Measurements from ENCODE around the gene TMEM250.

DNA sequence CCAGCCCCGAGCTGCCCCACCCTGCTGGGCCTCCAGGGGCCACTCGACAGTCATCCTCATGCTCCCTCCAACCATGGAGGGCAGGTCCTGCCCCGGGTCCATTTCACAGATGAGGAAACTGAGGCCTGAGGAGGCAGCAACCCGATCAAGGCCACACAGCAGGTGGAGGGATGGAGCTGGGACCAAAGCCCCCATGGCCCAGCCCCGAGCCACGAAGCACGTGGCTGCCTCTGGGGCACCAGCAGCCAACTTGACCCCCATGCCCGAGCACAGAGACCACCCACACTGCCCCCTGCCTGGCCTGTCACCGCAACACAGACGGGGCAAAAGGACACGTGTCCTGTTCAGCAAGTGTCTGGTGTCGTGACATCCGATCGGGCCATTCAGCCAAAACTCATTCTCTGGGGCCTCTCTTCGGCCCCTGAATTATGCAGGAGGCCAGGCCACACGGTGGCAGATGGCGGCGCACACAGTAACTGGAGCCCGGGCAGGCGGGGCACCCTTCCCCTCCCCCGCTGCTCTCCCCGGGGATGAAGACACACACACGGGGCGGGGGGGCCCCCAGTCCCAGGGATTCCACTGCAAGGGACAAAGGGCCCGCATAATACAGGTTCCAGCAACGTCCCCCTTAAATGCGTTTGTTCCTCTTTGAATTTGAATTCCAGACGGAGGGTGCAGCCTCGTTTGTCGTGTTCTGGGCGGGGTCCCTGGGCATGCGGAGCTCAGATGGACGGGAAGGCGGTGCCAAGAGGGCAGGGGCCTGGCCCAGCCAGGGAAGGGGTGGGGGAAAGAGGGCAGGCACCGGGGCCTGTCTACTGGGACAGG lies 29.4 kb upstream of the TMEM250 start:
- no peak for TF ChIP-seq POLR2A (IDR thresholded peaks at IDR 0.05)
- no peak for TF ChIP-seq POLR2AphosphoS5 (IDR thresholded peaks at IDR 0.05; ENCODE audit: insufficient read depth in 1 of 2, low read depth in 1 of 2)
